Dendritic cell treated with granulocyte-macrophage colony-stimulating factor and Interleukin-4, amounts not matched to agents 40 ng/mL and 50 ng/mL, for 4 days (primary cell): Measurements from ENCODE around the gene FA2H.
A peak's percentile ranks its signal among the peaks of the same experiment; 100 is the strongest.
"Not testable (repeated sequence)": the region's sequence is repeated elsewhere in the genome, so short reads cannot be mapped to it uniquely, and the experiment has no call there.

Source experiments
- H3K27ac Mint-ChIP-seq: one replicate; pipeline ENCODE4 v1.8.0; 2022; ENCODE audit warnings: mild to moderate bottlenecking, mixed read lengths
- H3K27me3 Mint-ChIP-seq: one replicate; pipeline ENCODE4 v1.8.0; 2022; ENCODE audit warnings: mild to moderate bottlenecking, mixed read lengths
- H3K36me3 Mint-ChIP-seq: one replicate; pipeline ENCODE4 v1.8.0; 2022; ENCODE audit warnings: low read depth, mixed read lengths
- H3K4me1 Mint-ChIP-seq: one replicate; pipeline ENCODE4 v1.8.0; 2022; ENCODE audit warnings: low read depth, mixed read lengths
- H3K4me3 Mint-ChIP-seq: one replicate; pipeline ENCODE4 v1.8.0; 2022; ENCODE audit warnings: mild to moderate bottlenecking, moderate library complexity, mixed read lengths
- H3K9me3 Mint-ChIP-seq: one replicate; pipeline ENCODE4 v1.8.0; 2022; ENCODE audit warnings: mixed read lengths
- intact Hi-C: fragments of 100-400 bp; cut with micrococcal nuclease; formaldehyde crosslinking; loops from one replicate; pipeline ENCODE4 v1.15.0; 2022

The FA2H gene

DNA sequence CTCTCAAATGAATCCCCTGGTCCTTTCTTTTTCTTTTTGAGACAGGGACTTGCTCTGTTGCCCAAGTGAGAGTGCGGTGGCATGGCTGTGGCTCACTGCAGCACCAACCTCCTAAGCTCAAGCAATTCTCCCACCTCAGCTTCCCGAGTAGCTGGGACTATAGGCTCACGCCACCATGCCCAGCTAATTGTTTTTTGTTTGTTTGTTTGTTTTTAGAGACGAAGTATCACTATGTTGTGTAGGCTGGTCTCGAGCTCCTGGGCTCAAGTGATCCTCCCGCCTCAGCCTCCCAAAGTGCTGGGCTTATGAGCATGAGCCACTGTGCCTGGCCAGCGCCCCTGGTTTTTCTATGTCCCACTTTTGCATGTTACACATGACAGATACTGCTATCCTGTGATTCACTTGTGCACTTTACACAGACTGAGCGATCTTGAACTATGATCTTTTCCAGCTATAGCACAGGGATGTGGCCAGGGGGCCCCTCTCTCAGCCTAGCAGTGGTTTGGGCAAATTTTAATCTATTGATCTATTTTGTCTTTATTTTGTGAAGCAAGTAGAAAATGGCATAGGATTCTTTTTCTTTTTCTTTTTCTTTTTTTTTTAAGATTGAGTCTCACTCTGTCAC is 42.7 kb downstream of the FA2H start:
- Mint-ChIP-seq H3K36me3 (no peaks in the 10 kb centered on the region), H3K27ac (no peak overlapping the region), H3K27me3 (peaks cover 8% of the 10 kb centered on the region), H3K9me3 (peaks cover 7% of the 10 kb centered on the region), H3K4me3 (no peak overlapping the region), H3K4me1 (peaks cover 5% of the 10 kb centered on the region)
- intact Hi-C loops, result no loop called here

DNA sequence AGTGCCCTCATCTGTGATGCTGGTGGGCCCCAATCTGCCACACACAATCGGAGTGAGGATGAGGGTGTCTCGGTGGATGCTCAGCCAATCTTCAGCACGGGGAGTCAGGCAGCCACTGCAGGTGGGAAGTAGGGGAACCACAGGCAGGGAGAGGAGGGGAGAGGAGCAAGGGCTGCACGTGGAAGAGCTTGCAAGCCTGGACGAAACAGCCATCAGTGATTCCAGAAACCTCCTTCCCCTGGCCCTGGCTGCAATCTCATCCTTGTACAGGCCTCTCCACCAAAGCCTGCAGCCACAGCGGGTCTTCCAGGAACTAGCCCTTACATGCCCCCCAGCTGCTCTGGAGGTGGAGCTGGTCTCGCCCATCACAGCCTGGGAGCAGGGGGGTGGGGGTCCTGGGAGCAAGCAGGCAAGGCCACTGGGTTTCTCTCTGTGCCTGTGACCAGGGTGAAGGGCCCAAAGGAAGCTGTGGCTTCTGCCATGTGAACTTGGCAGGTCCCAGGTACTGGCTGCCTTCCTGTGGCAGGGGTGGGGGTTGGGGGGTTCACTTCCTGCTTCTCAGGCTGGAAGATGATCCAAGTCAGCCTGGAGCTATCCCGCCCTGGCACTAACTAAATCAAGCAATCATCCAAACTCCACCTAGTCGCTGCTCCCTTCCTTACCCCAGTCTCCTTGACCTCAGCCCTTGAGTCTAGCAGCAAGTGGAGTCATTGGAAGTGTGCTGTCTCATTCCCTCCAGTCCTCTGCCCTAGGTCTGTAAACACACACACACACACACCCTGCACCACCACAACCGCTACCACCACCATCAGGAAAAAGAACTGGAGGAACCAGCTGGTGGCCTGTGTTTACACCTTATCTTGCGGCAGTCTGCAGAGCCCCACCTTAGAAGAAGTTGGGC is 44.6 kb downstream of the FA2H start:
- H3K9me3 Mint-ChIP-seq, result peaks cover 12% of the 10 kb centered on the region

GRCh38 chr16:74727903-74728302 is 46.7 kb downstream of the FA2H start:
- Mint-ChIP-seq H3K4me1 (peaks cover 12% of the 10 kb centered on the region), H3K36me3 (peaks cover 6% of the 10 kb centered on the region), H3K27ac (no peak overlapping the region), H3K27me3 (peaks cover 16% of the 10 kb centered on the region), H3K9me3 (peaks cover 12% of the 10 kb centered on the region), H3K4me3 (no peak overlapping the region)
- intact Hi-C loops, result loop anchor here (2.0 kb wide), 1 partner anchor 17 kb away; no protein-coding TSS in a partner anchor

More for the DNA sequence above, 44.6 kb downstream of the FA2H start:
- Mint-ChIP-seq H3K4me1 (peaks cover 5% of the 10 kb centered on the region), H3K27ac (no peak overlapping the region), H3K27me3 (peaks cover 10% of the 10 kb centered on the region), H3K36me3 (peaks cover 6% of the 10 kb centered on the region), H3K4me3 (no peak overlapping the region)
- intact Hi-C loops, result no loop called here

GRCh38 chr16:74726716-74727115 is 47.9 kb downstream of the FA2H start:
- intact Hi-C loops, result loop anchor here (2.0 kb wide), 1 partner anchor 16 kb away; no protein-coding TSS in a partner anchor
- H3K4me3 Mint-ChIP-seq, result no peak overlapping the region
- peaks cover 14% of the 10 kb centered on the region for H3K4me1 Mint-ChIP-seq
- peaks cover 6% of the 10 kb centered on the region for H3K36me3 Mint-ChIP-seq
- peaks cover 12% of the 10 kb centered on the region for H3K9me3 Mint-ChIP-seq
- H3K27ac Mint-ChIP-seq, result no peak overlapping the region
- H3K27me3 Mint-ChIP-seq, result peaks cover 16% of the 10 kb centered on the region

- Mint-ChIP-seq H3K27ac (no peak overlapping the region), H3K36me3 (peaks cover 6% of the 10 kb centered on the region), H3K4me1 (peaks cover 20% of the 10 kb centered on the region), H3K4me3 (no peak overlapping the region), H3K27me3 (peaks cover 16% of the 10 kb centered on the region), H3K9me3 (peaks cover 12% of the 10 kb centered on the region)
- intact Hi-C loops, result loop anchor here (2.0 kb wide), 1 partner anchor 15 kb away; no protein-coding TSS in a partner anchor
These were observed 48.8 kb downstream of the FA2H start for GRCh38 chr16:74725651-74726455.

- Mint-ChIP-seq H3K9me3 (peaks cover 12% of the 10 kb centered on the region), H3K27ac (no peak overlapping the region), H3K4me3 (no peak overlapping the region), H3K27me3 (peaks cover 14% of the 10 kb centered on the region), H3K4me1 (peaks cover 20% of the 10 kb centered on the region), H3K36me3 (peaks cover 6% of the 10 kb centered on the region)
- intact Hi-C loops, result no loop called here
These were observed 49.6 kb downstream of the FA2H start for GRCh38 chr16:74724820-74725549.

DNA sequence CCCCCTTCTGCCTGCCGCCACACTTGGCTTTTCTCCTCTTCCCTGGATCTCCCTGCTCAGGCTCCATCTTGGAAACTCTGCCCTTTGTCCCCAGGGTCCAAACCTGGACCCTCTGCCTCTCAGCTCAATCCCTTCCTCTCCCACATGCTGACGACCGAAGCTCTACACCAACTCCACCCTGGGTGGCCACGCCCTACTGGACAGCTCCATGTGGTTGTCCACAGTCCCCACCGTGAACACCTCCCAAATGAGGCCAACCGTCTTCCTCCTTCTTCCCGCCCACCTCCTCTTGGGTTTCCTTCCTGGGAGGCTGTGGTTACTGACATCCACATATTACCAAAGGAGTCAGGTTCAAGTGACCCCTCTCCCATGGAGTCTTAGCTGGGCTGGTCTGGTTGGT is 51.4 kb downstream of the FA2H start:
- peaks cover 20% of the 10 kb centered on the region for H3K4me1 Mint-ChIP-seq
- peaks cover 13% of the 10 kb centered on the region for H3K27me3 Mint-ChIP-seq
- no peak overlapping the region for H3K4me3 Mint-ChIP-seq
- no peak overlapping the region for H3K27ac Mint-ChIP-seq
- intact Hi-C loops, result no loop called here
- H3K9me3 Mint-ChIP-seq, result peaks cover 12% of the 10 kb centered on the region
- H3K36me3 Mint-ChIP-seq, result peaks cover 6% of the 10 kb centered on the region

DNA sequence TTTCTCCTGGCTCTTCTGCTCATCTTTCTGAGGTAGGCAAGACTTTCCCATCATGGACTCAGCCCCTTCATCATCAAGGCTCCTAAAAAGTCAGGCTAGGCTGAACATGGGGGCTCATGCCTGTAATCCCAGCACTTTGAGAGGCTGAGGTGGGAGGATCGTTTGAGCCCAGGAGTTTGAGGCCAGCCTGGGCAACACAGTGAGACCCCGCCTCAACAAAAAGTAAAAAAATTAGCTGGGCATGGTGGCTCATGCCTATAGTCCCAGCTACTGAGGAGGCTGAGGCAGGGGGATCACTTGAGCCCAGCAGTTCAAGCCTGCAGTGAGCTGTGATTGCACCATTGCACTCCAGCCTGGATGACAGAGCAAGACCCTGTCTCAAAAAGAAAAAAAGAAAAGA is 52.5 kb downstream of the FA2H start:
- peaks cover 20% of the 10 kb centered on the region for H3K4me1 Mint-ChIP-seq
- H3K9me3 Mint-ChIP-seq, H3K4me3 Mint-ChIP-seq, H3K36me3 Mint-ChIP-seq, H3K27ac Mint-ChIP-seq, intact Hi-C loops: not testable (repeated sequence)
- peaks cover 12% of the 10 kb centered on the region for H3K27me3 Mint-ChIP-seq

DNA sequence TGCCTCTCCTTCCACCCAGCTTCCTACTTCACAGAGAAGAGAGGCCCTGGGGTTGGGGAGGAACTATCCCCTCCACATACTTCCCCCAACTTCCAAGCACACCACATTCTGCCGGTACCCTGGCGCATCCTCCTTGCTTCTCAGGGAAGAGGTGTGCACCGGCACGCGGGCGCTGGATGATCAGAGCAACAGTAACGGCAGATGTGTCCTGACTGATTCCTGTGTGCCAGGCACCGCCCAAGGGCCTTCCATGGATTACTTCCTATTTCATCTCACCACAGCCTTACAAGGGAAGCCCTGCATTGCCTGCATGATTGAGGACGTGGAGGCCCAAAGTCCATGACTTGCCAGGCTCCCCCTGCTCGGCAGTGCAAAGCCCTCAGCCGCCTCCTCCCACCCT is 52.9 kb downstream of the FA2H start:
- Mint-ChIP-seq H3K36me3 (peaks cover 3% of the 10 kb centered on the region), H3K27me3 (peaks cover 14% of the 10 kb centered on the region), H3K4me3 (no peak overlapping the region), H3K4me1 (peaks cover 20% of the 10 kb centered on the region), H3K9me3 (peaks cover 3% of the 10 kb centered on the region), H3K27ac (peak overlapping the region; percentile 3)
- intact Hi-C loops, result no loop called here

DNA sequence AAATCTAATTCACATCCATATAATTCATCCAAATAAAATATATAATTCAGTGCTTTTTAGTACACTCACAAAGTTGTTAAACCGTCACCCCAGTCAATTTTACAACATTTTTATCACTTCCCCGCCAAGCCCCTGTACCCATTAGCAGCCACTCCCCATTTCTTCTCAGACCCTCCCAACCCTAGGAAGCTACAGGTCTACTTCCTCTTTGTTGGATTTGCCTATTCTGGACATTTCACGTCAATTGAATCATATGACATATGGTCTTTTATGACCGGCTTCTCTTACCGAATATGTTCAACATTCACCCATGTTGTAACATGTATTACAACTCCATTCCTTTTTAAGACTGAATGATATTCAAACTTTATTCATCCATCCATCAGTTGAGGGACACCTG is 54.0 kb downstream of the FA2H start:
- no peak overlapping the region for H3K4me3 Mint-ChIP-seq
- intact Hi-C loops, result no loop called here
- H3K4me1 Mint-ChIP-seq, result peaks cover 20% of the 10 kb centered on the region
- H3K27ac Mint-ChIP-seq, result no peak overlapping the region
- H3K9me3 Mint-ChIP-seq, result no peaks in the 10 kb centered on the region
- H3K27me3 Mint-ChIP-seq, result peaks cover 12% of the 10 kb centered on the region
- no peaks in the 10 kb centered on the region for H3K36me3 Mint-ChIP-seq

DNA sequence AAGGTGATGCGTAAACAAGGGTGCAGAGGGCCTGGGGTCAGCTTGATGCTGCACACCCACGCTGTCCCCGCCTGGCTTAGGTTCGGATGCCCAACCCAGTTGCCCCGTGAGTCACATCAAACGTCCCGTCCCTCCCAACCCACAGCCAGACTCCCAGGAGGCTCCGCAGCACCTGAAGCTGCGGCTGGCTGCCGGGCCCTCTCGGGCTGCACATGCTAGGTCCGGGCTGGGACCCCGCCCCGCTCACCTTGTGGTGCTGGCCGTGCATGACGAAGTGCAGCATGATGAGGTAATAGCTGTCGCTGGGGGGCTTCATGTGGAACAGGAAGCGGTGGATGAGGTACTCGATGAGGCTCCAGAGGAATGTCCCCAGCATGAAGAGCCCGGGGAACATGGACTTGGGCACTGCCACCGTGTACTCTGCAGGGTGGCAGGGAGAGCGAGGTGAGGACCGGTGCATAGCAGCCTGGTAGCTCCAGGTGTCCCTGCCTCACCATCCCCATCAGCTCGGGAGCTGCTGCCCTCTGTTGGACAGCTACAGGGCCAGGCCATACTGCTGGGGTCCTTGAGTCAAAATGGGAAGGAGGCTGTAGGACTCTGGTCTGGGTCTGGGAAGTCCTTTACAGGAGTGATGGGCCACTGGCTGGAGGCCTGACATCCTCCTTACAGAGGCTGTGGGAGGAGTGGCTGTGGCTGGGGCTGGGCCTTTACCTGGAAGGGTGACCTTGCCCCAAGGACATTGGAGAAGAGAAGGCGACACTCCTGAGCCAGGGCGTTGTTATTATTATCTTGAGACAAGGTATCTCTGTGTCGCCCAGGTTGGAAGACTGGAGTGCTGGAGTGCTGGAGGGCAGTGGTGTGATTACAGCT is 55.6 kb downstream of the FA2H start:
- peaks cover 20% of the 10 kb centered on the region for H3K4me1 Mint-ChIP-seq
- no peak overlapping the region for H3K27ac Mint-ChIP-seq
- no peaks in the 10 kb centered on the region for H3K36me3 Mint-ChIP-seq
- H3K27me3 Mint-ChIP-seq, result peaks cover 8% of the 10 kb centered on the region
- intact Hi-C loops, result no loop called here
- H3K4me3 Mint-ChIP-seq, result no peak overlapping the region
- no peaks in the 10 kb centered on the region for H3K9me3 Mint-ChIP-seq

- intact Hi-C loops, result no loop called here
- no peak overlapping the region for H3K4me3 Mint-ChIP-seq
- H3K36me3 Mint-ChIP-seq, result no peaks in the 10 kb centered on the region
- peaks cover 15% of the 10 kb centered on the region for H3K4me1 Mint-ChIP-seq
- no peaks in the 10 kb centered on the region for H3K9me3 Mint-ChIP-seq
- no peak overlapping the region for H3K27ac Mint-ChIP-seq
- H3K27me3 Mint-ChIP-seq, result peaks cover 7% of the 10 kb centered on the region
These were observed 56.5 kb downstream of the FA2H start for GRCh38 chr16:74718140-74718539.
